Spleen (tissue), 7 donors: ENCODE results near the gene EIPR1.

ENCODE experiments used
- POLR2A ChIP-seq, 3 donors: fragments of 450-650 bp; IDR thresholded peaks; one replicate each; pipeline ENCODE4 v1.5.1; 2017; ENCODE audit warnings: antibody characterized with exemption in 3 of 3, mild to moderate bottlenecking in 1 of 3
- POLR2AphosphoS5 ChIP-seq, 3 donors: sonication (generic); formaldehyde crosslinking; IDR thresholded peaks; one replicate each; pipeline ENCODE4 v1.5.1; 2017; ENCODE audit warnings: antibody characterized with exemption in 3 of 3
- TF ChIP-seq, protein P1 (sequence below), 11 experiments: fragments of 200-600 bp in 7 of 11; fragments of 450-650 bp in 4 of 11; sonication (generic) in 4 of 11; IDR thresholded peaks in 8 of 11; conservative IDR thresholded peaks in 3 of 11; 1 replicate in 7 of 11; 2 replicates in 4 of 11; pipeline versions ENCODE4 v1.4.0 to v1.8.0; 2016 to 2021; ENCODE audit warnings: antibody characterized with exemption in 11 of 11, inconsistent platforms in 4 of 11, mild to moderate bottlenecking in 1 of 11
- donor health status: DM: no; HTN: no; CAD: no; lungs with moderate emphysema.
- donor health status: DM: no; HTN: no; CAD: no.
- donor health status: DM: no; HTN: no; CAD: no.

DNA sequence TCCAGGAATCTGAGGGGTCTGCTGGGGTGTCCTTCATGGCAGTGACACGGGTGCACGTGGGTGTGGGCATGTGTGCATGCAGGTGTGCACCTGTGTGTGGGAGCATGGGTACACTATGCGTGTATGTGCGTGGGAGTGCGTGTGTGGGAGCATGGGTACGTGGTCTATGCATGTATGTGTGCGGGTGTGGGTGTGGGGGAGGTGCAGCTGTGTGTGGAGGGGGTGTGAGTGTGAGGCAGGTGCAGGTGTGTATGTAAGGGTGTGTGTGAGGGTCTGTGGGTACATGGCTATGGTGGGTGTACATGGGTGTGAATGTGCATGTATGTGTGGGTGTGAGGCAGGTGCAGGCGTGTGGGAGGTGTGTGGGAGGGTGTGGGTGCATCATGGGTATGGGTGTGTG, 36.3 kb downstream of the EIPR1 start:
- TF ChIP-seq, protein P1, sequence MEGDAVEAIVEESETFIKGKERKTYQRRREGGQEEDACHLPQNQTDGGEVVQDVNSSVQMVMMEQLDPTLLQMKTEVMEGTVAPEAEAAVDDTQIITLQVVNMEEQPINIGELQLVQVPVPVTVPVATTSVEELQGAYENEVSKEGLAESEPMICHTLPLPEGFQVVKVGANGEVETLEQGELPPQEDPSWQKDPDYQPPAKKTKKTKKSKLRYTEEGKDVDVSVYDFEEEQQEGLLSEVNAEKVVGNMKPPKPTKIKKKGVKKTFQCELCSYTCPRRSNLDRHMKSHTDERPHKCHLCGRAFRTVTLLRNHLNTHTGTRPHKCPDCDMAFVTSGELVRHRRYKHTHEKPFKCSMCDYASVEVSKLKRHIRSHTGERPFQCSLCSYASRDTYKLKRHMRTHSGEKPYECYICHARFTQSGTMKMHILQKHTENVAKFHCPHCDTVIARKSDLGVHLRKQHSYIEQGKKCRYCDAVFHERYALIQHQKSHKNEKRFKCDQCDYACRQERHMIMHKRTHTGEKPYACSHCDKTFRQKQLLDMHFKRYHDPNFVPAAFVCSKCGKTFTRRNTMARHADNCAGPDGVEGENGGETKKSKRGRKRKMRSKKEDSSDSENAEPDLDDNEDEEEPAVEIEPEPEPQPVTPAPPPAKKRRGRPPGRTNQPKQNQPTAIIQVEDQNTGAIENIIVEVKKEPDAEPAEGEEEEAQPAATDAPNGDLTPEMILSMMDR (IDR thresholded peaks at IDR 0.05 in 8 of 11, conservative IDR thresholded peaks at IDR 0.05 in 3 of 11): no peak
- TF ChIP-seq POLR2AphosphoS5 (IDR thresholded peaks at IDR 0.05) (no peak), POLR2A (IDR thresholded peaks at IDR 0.05) (no peak)
